T1000 (cell line): ENCODE results near the gene PRR19.

Experiments used
- DNase-seq: peaks from one replicate; lab custom pipeline; 2025; ENCODE audit warnings: mixed read lengths; lab: John Stamatoyannopoulos, UW

PRR19 gene

DNA sequence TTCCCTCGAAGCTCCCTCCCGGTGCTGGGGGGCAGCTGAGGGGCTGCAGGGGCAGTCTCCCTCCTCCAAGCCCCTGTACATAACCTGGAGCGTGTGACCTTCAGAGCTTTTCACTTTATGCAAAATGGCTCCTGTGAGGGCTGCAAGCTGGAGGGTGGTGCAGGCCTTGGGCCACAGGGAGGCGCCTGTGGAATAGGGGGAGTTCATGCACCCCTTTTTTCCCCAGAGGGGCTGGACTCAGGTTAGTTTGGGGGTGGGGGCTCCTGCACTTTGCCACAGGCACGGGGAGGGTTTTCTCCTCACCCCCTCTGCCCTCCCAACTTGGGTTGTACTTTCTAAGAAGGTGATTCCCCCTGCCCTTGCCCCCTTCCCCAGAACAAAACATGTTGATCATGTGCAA is 6.6 kb upstream of the PRR19 start:
- DNase-seq, result no peak

DNA sequence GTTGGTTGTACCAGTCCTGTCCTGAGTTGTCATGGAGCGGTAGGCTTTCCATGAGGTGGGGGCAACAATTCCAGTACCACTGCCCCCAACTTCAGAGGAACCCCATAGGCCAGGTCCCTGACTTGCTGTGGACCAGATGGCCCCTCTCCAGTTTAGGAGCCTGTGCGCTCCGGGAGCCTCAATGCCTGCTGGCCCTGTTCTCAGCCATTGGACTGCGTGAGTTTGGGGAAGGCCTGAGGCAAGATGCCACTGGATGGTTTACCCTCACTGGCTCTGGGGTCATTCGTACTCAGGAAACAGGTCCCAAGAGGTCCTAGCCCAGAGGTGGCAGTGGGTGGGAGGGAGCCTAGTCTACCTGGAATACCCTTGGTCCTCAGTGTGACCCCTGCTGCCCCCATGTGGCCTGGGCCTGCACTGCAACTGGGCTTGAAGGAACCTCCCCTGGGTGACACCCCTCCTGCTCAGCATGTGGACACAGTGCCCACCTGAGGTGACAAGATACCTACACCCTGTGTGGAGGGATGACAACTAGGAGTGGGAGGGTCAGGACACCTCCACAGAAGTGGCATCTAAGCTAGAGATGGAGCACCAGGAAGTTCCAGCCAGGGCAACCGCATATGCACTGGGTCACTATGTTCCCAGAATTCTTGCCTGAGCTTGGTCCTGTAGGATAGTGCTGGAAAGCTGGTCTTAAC is 6.0 kb upstream of the PRR19 start:
- peak; percentile 48 for DNase-seq

DNA sequence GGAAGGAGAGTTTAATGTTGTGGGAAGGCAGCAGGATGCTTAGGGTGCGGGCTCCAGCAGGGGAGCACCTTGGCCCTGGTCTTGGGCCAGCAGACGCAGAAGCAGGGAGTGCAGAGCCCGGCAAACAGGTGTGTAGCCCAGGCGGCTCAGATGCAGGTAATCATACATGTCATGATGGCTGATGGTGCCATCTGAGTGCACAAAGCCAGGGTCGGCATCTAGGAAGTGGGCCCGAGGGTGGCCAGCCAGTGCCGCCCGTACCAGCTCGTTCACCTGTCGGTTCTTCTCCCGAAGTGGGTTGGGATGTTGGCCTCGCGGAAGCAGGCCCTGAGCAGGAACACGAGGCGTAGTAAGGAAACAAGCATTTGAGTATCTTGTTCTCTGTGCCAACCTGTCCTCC is 4.9 kb upstream of the PRR19 start:
- DNase-seq, result no peak

DNA sequence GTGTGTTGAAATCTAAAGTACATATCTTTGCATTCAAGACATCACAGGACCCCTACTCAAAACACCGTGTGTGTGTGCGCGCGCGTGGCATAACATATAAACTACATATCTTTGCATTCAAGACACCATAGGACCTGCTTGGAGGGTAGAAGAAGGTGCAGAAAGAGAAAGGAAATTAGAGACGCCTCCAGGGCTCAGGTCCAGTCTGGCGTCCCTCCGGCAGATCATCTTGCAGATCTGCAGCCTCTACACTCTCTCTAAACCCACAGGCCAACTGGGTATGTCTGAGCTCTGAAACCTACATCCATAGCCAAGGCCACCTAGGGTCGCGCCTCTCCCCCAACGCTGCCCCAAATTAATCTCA is 1.2 kb downstream of the PRR19 start:
- no peak for DNase-seq

DNA sequence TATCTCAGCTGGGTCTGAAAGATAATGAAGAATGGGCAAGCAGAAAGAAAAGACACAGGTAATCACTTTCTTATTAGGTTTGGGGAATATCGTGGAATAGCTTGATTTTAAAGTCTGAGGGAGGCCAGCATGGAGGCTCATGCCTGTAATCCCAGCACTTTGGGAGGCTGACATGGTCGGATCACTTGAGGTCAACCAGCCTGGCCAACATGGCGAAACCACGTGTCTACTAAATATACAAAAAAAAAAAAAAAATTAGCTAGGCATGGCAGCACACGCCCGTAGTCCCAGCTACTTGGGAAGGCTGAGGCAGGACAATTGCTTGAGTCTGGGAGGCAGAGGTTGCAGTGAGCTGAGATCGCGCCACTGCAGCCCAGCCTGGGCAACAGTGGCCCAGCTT is 1.9 kb downstream of the PRR19 start:
- DNase-seq, result no peak

DNA sequence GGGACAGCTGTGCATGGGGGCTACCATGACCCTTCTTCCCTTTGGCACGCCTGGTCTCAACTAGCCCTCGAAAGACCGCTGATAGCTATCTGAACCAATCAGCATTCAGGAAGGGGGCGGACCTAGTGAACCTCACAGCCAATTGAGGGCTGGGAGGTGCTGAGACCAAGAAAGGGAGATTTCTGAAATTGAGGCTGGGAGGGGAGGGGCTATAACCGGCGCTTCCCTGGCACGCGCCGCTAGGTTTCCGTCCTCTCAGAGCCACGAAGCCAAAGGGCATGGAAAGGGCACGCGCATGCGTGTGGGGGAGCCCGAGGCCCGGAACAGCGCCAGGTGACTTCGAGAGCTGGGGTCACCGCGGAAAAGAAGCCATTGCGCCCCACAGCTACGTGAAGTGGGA is 4.7 kb downstream of the PRR19 start:
- DNase-seq, result no peak

DNA sequence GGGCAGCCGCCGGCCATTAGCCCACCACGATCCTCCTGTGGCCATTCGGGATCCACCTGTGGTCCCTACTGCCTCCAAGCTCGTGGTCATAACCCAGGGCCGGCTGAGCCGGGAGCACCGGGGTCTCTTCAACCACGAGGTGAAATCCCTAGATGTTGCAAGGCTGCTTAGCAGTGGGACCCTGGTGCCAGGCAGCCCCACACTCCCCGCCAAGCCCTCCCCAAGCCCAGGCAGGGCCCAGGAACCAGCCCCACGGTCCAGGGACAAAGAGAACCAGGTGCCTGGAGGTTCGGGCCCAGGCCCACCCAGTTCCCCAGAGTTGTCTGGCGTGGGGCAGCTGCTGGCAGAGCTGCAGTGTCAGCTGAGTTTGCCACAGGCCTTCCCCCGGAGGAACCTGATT is 7.8 kb downstream of the PRR19 start:
- DNase-seq, result no peak

DNA sequence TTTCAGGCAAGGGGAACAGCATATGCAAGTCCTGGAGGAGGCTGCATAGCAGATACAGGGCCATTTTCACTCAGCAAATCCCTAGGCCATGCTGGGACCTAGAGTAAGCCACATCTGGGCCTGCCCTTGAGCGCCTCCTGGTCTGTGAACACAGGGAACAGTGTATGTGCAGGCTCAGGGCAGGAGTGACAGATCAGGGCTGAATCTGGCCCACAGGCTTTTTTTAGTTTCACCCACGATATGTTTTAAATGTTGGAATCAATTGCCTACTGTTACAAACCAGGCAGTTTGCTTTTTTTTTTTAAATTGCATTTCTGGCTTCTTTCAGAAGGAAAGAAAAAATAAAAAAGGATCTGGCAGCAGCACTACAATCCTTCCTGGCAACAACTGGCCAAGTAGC is 9.7 kb downstream of the PRR19 start:
- no peak for DNase-seq

DNA sequence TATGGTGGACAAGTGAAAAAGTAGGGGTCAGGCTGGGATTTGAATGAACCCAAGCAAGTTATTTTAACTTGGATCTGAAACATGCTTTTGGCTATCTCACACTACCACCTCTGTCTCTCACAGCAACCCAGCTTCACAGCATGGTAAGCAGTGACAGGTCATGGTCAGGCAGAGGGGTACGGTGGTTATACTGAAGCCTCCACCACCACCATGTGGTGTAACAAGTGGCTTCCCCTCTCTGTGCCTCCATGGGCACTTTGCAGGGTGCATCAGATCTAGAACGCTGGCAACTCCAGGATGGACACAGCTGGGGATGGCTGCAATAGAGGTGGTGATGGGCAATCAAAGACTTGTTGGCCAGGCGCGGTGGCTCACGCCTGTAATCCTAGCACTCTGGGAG is 10.4 kb downstream of the PRR19 start:
- no peak for DNase-seq

DNA sequence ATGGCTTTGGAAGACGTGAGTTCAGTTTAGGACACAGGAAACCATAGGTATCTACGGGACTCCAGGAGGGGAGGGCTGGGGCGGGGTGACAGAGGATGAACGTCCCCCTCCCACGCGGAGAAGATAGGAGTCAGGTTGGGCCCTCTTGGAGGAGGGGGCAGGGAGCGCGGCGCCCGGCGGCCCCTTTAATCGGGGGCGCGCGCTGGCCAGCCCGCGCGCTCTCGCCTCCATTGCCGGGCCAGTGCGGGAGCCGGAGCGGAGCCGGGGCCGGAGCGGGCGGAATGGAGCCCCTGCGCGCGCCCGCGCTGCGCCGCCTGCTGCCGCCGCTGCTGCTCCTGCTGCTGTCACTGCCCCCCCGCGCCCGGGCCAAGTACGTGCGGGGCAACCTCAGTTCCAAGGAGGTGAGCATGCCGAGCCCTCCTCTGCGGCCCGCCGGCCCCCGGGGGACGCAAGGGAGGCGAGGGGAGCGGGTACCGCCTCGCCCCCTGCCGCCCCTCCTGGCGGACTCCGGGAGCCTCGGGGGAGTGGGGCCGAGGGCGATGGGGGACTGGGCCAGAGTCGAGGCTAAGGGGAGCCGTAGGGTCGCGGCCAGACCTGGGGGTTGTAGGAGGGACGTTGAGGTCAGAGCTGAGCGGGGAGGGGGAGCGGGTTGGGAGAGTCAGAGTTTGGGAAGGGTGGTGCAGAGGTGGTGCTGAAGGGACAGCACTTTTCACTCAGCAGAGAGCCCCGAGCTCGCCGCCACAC is 11.3 kb downstream of the PRR19 start, which contains the start of gene TMEM145:
Gene TMEM145 (plus strand): TSS at position 214 of the 744 bp plus-strand sequence. CDS start 68 bp downstream, at position 282.
- DNase-seq, result no peak

DNA sequence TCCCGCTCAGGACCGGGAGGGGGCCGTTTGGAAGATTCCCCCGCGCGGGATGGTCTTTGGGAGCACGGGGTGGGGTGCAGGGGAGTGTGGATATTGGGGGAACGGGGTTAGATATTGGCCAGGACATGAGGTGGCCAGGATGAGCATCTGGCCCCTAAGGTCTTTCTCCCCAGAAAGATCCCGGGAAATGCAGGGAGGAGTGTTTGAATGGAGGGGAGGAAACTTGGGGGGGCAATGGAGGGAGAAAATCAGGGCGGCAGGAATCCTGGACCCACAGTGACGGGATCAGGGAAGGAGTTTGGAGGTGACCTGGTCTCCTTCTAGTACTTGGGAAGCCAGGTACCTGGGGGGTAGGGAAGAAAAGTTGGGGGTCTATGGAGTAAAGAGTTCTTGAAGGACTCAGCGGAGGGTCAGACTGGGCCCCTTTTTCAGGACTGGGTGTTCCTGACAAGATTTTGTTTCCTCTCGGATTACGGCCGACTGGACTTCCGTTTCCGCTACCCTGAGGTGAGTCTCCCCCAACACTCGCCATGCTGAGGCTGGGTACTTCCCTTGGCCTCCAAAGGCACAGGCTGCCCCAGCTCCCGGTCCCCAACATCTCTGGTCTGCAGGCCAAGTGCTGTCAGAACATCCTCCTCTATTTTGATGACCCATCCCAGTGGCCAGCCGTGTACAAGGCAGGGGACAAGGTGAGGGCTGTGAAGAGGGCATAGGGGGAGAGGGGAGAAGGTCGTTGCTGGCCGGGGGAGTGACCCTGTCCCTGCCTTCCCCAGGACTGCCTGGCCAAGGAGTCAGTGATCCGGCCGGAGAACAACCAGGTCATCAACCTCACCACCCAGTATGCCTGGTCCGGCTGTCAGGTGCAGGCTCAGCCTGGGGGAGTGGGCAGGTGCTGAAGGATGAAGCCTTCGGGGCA is 12.2 kb downstream of the PRR19 start:
- DNase-seq, result no peak

DNA sequence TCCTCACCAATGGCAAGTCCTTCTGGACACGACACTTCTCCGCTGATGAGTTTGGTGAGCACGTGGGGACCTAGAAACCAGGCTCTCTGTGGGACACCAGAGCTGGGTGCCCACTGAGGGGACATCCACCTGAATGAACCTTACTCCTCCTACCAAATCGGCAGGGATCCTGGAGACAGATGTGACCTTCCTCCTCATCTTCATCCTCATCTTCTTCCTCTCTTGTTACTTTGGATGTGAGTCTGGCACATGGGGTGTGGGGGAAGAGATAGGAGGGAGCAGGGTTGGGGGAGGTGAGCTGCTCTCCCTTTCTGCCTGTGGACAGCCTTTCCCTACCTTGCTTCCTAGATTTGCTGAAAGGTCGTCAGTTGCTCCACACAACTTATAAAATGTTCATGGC is 13.1 kb downstream of the PRR19 start:
- DNase-seq, result no peak

DNA sequence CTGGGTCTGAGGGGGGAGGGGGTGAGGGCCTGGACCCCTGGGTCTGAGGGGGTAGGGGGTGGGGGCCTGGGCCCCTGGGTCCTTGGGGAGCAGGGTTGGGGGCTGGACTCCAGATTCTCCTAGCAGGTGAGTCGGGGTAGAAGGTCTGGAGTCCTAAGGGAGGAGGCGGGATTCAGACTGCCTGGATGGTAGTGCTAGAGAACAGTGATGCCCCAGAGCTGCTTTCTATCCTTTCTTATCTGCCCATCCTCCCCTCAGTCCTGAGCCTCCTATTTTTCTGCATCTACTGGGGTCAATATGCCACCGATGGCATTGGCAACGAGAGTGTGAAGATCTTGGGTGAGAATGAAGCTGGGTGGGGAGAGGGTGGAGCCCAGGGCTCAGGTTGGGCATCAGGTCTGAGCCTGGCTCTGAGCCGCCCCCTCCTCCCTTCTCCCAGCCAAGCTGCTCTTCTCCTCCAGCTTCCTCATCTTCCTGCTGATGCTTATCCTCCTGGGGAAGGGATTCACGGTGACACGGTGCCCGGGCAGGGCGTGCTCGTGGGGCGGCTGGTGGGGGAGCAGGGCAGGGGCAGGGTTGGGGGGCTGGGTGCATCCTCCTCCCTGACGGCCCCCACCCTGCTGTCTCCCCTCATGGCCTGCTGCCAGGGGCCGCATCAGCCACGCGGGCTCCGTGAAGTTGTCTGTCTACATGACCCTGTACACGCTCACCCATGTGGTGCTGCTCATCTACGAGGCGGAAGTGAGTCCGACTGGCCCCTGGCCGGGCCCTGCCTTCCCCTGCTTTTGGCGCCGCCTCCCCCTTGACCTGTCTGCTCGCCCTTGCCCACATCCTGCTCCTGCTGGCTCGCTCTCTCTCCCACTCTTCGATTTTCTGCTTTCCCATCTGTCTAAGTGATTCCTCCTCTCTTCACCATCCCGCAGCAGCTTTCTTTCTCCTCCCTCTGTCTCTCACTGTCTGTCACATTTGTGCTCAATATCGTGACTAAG is 14.6 kb downstream of the PRR19 start:
- no peak for DNase-seq

DNA sequence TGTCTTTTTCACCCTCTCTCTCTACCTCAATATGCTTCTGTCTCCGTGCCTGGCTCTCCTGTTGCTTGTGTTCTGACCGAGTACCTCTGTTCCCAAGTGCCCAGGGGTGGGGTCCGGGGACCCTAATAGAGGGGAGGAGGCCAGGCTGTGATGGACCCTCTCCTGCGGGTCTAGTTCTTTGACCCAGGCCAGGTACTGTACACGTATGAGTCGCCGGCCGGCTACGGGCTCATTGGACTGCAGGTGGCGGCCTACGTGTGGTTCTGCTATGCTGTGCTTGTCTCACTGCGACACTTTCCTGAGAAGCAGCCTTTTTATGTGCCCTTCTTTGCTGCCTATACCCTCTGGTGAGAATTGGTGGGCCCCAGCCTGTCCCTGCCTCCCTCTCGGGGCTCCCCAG is 15.6 kb downstream of the PRR19 start:
- DNase-seq, result no peak

DNA sequence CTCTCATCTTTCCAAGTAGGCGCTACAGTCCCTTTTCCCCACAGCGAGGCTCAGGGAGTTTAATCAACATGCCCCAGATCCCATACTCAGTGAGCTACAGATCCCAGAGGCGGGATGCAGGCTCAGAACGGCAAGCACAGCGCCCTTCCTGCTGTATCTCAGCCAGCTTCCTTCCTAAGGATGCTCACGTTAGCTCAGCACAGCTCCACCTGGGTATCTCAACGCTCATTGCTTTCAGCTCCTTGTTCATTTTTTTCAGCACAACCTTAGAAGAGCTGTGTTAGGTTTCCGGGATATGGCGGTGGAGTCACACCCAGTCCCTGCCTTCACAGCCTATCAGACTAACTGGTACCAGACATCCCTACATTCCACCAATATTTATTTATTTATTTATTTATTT is 20.4 kb downstream of the PRR19 start:
- no peak for DNase-seq

DNA sequence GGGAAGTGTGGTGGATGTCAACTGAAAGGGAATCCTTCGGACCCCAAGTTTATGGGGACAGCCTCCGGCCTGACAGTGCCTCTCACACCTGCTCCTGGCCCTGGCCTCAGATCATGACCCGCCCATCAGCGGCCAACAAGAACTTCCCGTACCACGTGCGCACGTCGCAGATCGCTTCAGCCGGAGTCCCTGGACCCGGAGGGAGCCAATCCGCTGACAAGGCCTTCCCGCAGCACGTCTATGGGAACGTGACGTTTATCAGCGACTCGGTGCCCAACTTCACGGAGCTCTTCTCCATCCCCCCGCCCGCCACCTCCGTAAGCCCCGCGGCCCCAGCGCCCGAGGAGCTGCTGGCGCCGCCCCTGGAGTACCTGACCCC is 21.5 kb downstream of the PRR19 start:
- DNase-seq, result no peak

DNA sequence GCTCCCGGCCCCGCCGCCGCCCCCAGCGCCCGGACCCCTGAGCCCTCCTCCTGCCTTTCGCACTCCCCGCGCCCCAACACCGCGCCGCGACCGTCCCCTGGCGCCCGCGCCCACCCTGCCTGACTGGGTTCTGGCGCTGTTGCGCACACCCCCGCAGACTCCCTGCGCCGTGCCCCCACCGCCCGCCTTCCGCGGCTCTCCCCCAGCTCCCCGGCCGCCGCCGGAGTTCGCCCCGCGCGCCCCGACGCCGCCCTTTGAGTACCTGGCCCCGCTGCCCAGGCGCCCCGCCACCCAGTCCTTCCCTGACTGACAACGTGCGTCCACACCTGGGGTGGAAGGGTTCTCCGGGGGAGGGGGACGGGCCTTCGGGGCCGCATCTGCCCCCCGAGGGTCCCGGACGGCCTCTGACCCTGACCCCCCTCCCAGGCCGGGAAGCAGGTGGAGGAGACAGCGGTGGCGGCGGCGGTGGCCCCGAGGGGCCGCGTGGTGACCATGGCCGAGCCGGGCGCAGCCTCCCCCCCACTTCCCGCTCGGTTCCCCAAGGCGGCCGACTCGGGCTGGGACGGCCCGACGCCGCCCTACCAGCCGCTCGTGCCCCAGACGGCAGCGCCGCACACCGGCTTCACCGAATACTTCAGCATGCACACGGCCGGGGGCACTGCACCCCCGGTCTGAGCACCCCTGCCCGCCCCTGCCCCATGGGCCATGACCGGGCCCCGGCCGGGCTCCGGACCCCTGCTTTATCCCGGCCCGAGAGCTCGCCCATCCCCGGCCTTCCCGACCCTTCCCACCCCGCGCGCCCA is 22.1 kb downstream of the PRR19 start:
- DNase-seq, result no peak

DNA sequence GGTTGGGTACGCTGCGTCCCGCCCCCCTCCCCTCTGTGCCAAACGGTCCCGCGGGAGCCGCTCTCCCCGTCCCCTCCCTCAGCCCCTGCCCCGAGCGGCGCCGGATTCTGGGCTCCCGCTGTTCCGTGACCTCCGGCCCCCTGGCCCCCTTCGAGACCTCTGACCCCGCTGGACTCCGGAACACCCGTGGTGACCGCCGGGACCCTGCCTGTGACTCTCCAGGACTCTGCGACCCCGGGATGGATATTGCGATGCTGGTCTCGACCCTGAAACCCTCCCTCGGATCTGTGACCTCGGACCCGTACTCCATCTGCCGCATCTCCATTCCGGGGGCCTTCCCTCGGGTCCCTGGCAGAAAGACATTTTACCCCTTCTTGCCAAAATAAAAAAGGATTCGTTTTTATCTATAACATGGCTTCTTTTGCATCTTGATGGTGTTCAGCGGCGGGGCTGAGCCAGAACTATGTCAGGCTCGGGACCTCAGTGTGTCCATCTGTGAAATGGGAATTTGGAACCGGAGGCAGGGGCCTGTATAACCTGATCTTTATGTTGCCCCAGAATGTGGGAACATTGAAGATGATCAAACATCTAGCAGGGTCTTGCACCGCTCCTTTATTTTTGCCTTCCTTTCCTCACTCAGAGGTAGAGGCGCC is 22.8 kb downstream of the PRR19 start:
- no peak for DNase-seq

DNA sequence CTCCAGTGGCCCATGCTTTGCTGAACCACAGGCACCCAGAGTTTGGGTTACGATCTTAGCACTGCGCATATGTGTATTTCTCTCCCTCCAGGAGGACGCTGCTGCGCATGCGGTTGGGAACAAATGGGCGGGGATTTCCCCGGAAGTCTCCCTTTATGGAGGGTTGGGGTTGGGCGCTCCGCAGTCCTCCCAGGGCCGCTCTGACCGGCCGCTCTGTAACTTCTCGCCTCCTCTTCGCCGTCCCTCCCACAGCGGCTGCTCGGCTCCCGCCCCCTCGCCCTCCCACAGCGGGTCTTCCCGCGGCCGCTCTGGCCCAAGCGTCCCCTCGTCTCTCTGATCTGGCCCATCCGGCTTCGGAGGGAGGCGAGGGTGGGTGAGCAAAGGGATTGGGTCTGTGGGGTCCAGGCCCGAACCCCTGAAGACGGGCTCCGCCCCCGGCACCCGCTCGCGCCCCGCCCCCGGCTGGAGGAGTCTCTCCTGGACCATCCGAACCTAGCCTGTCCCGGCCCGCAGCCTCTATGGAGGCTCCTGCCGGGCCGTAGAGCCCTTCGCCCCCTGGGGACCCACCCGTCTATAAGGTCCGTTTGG is 23.5 kb downstream of the PRR19 start, which contains the start of gene MEGF8:
Gene MEGF8 (plus strand): TSS at position 328 of the 588 bp plus-strand sequence. CDS start 609 bp downstream, outside the sequence.
- peak; percentile 95 for DNase-seq
